Duodenal mucosa (tissue), 2 donors: ENCODE measurements around the gene HPCAL4.

Source experiments
- H3K27ac ChIP-seq: one replicate; pipeline ENCODE4 v1.7.0; 2013; ENCODE audit warnings: low read depth, low read length
- H3K27me3 ChIP-seq, 2 donors: one replicate each; pipeline ENCODE4 v1.7.0; 2013; ENCODE audit warnings: low read length in 2 of 2, control low read depth in 1 of 2; ENCODE audit not compliant: insufficient read depth in 2 of 2, control insufficient read depth in 1 of 2
- H3K36me3 ChIP-seq, 2 donors: one replicate each; pipeline ENCODE4 v1.7.0; 2013; ENCODE audit warnings: low read length in 2 of 2, control low read depth in 1 of 2; ENCODE audit not compliant: insufficient read depth in 2 of 2, control insufficient read depth in 1 of 2
- H3K4me1 ChIP-seq, 2 donors: one replicate each; pipeline ENCODE4 v1.7.0; 2013; ENCODE audit warnings: low read length in 2 of 2, control low read depth in 1 of 2; ENCODE audit not compliant: insufficient read depth in 2 of 2, control insufficient read depth in 1 of 2
- H3K4me3 ChIP-seq, 2 donors: one replicate each; pipeline ENCODE4 v1.7.0; 2013; ENCODE audit warnings: low read length in 2 of 2, low read depth in 1 of 2
- H3K9ac ChIP-seq, 2 donors: one replicate each; pipeline ENCODE4 v1.7.0; 2013; ENCODE audit warnings: low read length in 2 of 2, low read depth in 1 of 2
- H3K9me3 ChIP-seq, 2 donors: one replicate each; pipeline ENCODE4 v1.7.0; 2013; ENCODE audit warnings: low read length in 2 of 2, control low read depth in 1 of 2; ENCODE audit not compliant: control insufficient read depth in 1 of 2

HPCAL4 gene

GRCh38 chr1:39657402-39657801 is 33.8 kb downstream of the HPCAL4 start:
- H3K9ac ChIP-seq = no peak overlapping the region
- no peak overlapping the region for H3K27ac ChIP-seq
- H3K27me3 ChIP-seq = peaks cover 0 to 9% of the 10 kb centered on the region in 2 donors
- H3K4me1 ChIP-seq = peaks cover 0 to 3% of the 10 kb centered on the region in 2 donors
- no peaks in the 10 kb centered on the region for H3K36me3 ChIP-seq
- no peak overlapping the region for H3K4me3 ChIP-seq
- no peaks in the 10 kb centered on the region for H3K9me3 ChIP-seq

- Histone ChIP-seq H3K9ac (no peak overlapping the region), H3K9me3 (no peaks in the 10 kb centered on the region), H3K27me3 (peaks cover 0 to 9% of the 10 kb centered on the region in 2 donors), H3K36me3 (no peaks in the 10 kb centered on the region), H3K4me1 (peaks cover 0 to 3% of the 10 kb centered on the region in 2 donors), H3K4me3 (no peak overlapping the region), H3K27ac (no peak overlapping the region)
These were observed 34.8 kb downstream of the HPCAL4 start for GRCh38 chr1:39656391-39656790.

GRCh38 chr1:39655578-39656268 is 35.5 kb downstream of the HPCAL4 start:
- Histone ChIP-seq H3K27ac (no peak overlapping the region), H3K9ac (no peak overlapping the region), H3K27me3 (peaks cover 0 to 9% of the 10 kb centered on the region in 2 donors), H3K36me3 (no peaks in the 10 kb centered on the region), H3K4me1 (peaks cover 0 to 3% of the 10 kb centered on the region in 2 donors), H3K9me3 (no peaks in the 10 kb centered on the region), H3K4me3 (no peak overlapping the region)

GRCh38 chr1:39654291-39654690 is 36.9 kb downstream of the HPCAL4 start:
- Histone ChIP-seq H3K27me3 (peaks cover 0 to 9% of the 10 kb centered on the region in 2 donors), H3K36me3 (no peaks in the 10 kb centered on the region), H3K27ac (no peak overlapping the region), H3K9me3 (no peaks in the 10 kb centered on the region), H3K9ac (no peak overlapping the region), H3K4me1 (peaks cover 0 to 3% of the 10 kb centered on the region in 2 donors), H3K4me3 (no peak overlapping the region)

- Histone ChIP-seq H3K27ac (no peak overlapping the region), H3K9ac (no peak overlapping the region)
These were observed 37.6 kb downstream of the HPCAL4 start for GRCh38 chr1:39653546-39654031.

GRCh38 chr1:39652554-39652953 is 38.7 kb downstream of the HPCAL4 start:
- Histone ChIP-seq H3K4me3 (no peak overlapping the region), H3K36me3 (no peaks in the 10 kb centered on the region), H3K4me1 (no peaks in the 10 kb centered on the region), H3K9ac (no peak overlapping the region), H3K27me3 (peaks cover 0 to 8% of the 10 kb centered on the region in 2 donors), H3K27ac (no peak overlapping the region), H3K9me3 (no peaks in the 10 kb centered on the region)

More at GRCh38 chr1:39653546-39654031, 37.6 kb downstream of the HPCAL4 start:
- Histone ChIP-seq H3K27me3 (peaks cover 0 to 5% of the 10 kb centered on the region in 2 donors), H3K9me3 (no peaks in the 10 kb centered on the region), H3K36me3 (no peaks in the 10 kb centered on the region), H3K4me1 (peaks cover 0 to 3% of the 10 kb centered on the region in 2 donors), H3K4me3 (no peak overlapping the region)

- no peak overlapping the region for H3K4me3 ChIP-seq
- no peak overlapping the region for H3K27ac ChIP-seq
These were observed 39.1 kb downstream of the HPCAL4 start for GRCh38 chr1:39652105-39652504.

GRCh38 chr1:39650431-39650830 is 40.8 kb downstream of the HPCAL4 start:
- Histone ChIP-seq H3K4me3 (no peak overlapping the region), H3K9me3 (no peaks in the 10 kb centered on the region), H3K36me3 (no peaks in the 10 kb centered on the region), H3K9ac (no peak overlapping the region), H3K27ac (no peak overlapping the region), H3K4me1 (peaks cover 0 to 7% of the 10 kb centered on the region in 2 donors), H3K27me3 (peaks cover 0 to 8% of the 10 kb centered on the region in 2 donors)

More at GRCh38 chr1:39652105-39652504, 39.1 kb downstream of the HPCAL4 start:
- Histone ChIP-seq H3K4me1 (no peaks in the 10 kb centered on the region), H3K36me3 (no peaks in the 10 kb centered on the region), H3K9ac (no peak overlapping the region), H3K9me3 (no peaks in the 10 kb centered on the region), H3K27me3 (peaks cover 0 to 8% of the 10 kb centered on the region in 2 donors)

GRCh38 chr1:39649636-39650185 is 41.5 kb downstream of the HPCAL4 start:
- H3K9ac ChIP-seq = no peak overlapping the region
- H3K27ac ChIP-seq = no peak overlapping the region
- peaks cover 0 to 8% of the 10 kb centered on the region in 2 donors for H3K27me3 ChIP-seq
- H3K9me3 ChIP-seq = no peaks in the 10 kb centered on the region
- no peaks in the 10 kb centered on the region for H3K36me3 ChIP-seq
- H3K4me3 ChIP-seq = no peak overlapping the region
- H3K4me1 ChIP-seq = peaks cover 0 to 7% of the 10 kb centered on the region in 2 donors

- peaks cover 0 to 5% of the 10 kb centered on the region in 2 donors for H3K27me3 ChIP-seq
- no peaks in the 10 kb centered on the region for H3K36me3 ChIP-seq
- no peaks in the 10 kb centered on the region for H3K9me3 ChIP-seq
- H3K9ac ChIP-seq = no peak overlapping the region
- no peak overlapping the region for H3K27ac ChIP-seq
- no peak overlapping the region for H3K4me3 ChIP-seq
- peaks cover 0 to 7% of the 10 kb centered on the region in 2 donors for H3K4me1 ChIP-seq
These were observed 42.7 kb downstream of the HPCAL4 start for GRCh38 chr1:39648496-39648895.
